GM12891 (cell line): ENCODE data around the gene ARHGEF25.

Experiments used
- POLR2A ChIP-seq: IDR thresholded peaks from 2 replicates; pipeline ENCODE4 v1.6.1; 2011; ENCODE audit warnings: low read depth, low read length, control low read depth
- POLR2AphosphoS5 ChIP-seq: IDR thresholded peaks from 2 replicates; pipeline ENCODE4 v1.6.1; 2011; ENCODE audit warnings: low read depth, low read length, control low read depth
- TAF1 ChIP-seq: IDR thresholded peaks from 2 replicates; pipeline ENCODE4 v1.6.1; 2011; ENCODE audit warnings: low read depth, low read length, control low read depth

DNA sequence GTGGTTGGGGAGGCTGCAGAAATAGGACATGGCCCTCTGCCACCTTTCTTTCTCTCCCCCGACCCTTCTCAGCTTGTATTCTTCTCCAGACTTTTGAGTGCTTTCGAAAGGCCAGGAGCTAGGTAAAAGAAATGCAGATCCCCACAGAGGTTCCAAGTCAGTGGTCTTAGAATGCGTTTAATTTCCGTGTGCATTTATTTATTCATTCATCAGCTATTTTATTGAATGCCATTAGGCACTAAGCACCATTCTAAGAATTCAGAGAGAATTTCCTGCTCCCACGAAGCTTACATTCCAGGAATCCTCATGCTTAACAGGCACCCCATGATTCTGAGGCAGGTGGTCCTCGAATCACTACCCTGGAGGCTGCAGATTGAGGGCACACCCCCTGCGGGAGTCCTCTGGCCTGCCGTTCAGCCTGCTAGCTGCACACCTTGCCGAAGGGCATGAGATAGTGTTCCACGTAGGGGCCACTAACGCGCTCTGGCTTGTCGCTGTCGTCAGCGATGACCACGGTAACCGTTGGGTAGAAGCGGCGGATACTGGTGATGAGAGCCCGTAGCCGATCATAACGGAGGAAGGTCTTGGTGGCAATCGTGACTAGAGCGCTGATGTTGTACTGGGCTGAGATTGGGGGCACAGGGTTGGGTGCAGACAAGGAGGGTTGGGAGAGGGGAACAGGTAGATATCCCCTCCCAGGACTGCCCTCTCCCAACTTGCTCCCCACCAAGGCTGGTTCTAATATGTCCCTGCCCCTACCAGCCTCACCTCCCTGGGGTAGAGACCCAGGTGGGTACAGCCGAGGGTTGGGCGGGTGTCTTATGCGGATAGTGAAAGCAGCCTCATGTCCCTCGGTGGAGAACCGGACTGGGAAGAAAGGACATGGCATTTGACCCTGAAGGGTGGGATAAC lies 17.3 kb downstream of the ARHGEF25 start:
- TF ChIP-seq POLR2A (no peak), POLR2AphosphoS5 (no peak), TAF1 (no peak)
